OCI-LY3 (cell line): ENCODE results near the gene HSD3B1.

Source experiments
- H2AFZ ChIP-seq: fragments of 200-600, 300-600 bp; shearing (Covaris generic); 2 replicates; pipeline ENCODE4 v1.6.0; 2014; ENCODE audit warnings: antibody characterized with exemption, low read depth, low read length
- H3K27ac ChIP-seq: fragments of 200-600, 300-600 bp; sonication (generic); 2 replicates; pipeline ENCODE4 v1.5.1; 2014; ENCODE audit warnings: mild to moderate bottlenecking, low read length, moderate library complexity, mixed read lengths
- H3K27me3 ChIP-seq: fragments of 200-600, 300-600 bp; sonication (generic); 2 replicates; pipeline ENCODE4 v1.6.1; 2014; ENCODE audit warnings: low read depth, low read length, mixed read lengths
- H3K36me3 ChIP-seq: fragments of 200-600, 300-600 bp; sonication (generic); replicated peaks from 2 replicates; pipeline ENCODE3; 2014; ENCODE audit warnings: low read depth, low read length, mixed read lengths
- H3K4me1 ChIP-seq: fragments of 300-600, 200-600 bp; sonication (generic); 2 replicates; pipeline ENCODE4 v1.6.1; 2014; ENCODE audit warnings: low read length, mixed read lengths
- H3K4me2 ChIP-seq: fragments of 200-600, 300-600 bp; sonication (generic); 2 replicates; pipeline ENCODE4 v1.6.1; 2014; ENCODE audit warnings: low read length, mixed read lengths
- H3K4me3 ChIP-seq: fragments of 300-600, 200-600 bp; sonication (generic); 2 replicates; pipeline ENCODE4 v1.5.1; 2014; ENCODE audit warnings: antibody characterized with exemption, mild to moderate bottlenecking, low read length, moderate library complexity
- H3K79me2 ChIP-seq: fragments of 300-600, 200-600 bp; shearing (Covaris generic); 2 replicates; pipeline ENCODE4 v1.6.1; 2014; ENCODE audit warnings: mild to moderate bottlenecking, low read length, mixed read lengths
- H3K9ac ChIP-seq: fragments of 300-600, 200-600 bp; shearing (Covaris generic); 2 replicates; pipeline ENCODE4 v1.6.0; 2014; ENCODE audit warnings: mild to moderate bottlenecking, low read length, moderate library complexity
- H3K9me3 ChIP-seq: fragments of 200-600, 300-600 bp; shearing (Covaris generic); 2 replicates; pipeline ENCODE4 v1.6.1; 2014; ENCODE audit warnings: low read length, mixed read lengths; ENCODE audit not compliant: insufficient read depth
- H4K20me1 ChIP-seq: fragments of 200-600, 300-600 bp; sonication (generic); 2 replicates; pipeline ENCODE4 v1.6.1; 2016; ENCODE audit warnings: low read length, mixed read lengths; ENCODE audit not compliant: insufficient read depth
- EZH2phosphoT487 ChIP-seq: fragments of 200-600 bp; shearing (Covaris generic); IDR thresholded peaks from 2 replicates; pipeline ENCODE4 v1.6.1; 2018; ENCODE audit warnings: antibody characterized with exemption, mixed run types, low read depth
- TF ChIP-seq, protein P1 (sequence below): fragments of 200-600, 300-600 bp; sonication (generic); IDR thresholded peaks from 2 replicates; pipeline ENCODE4 v1.5.1; 2014; ENCODE audit warnings: antibody characterized with exemption, low read length, low read depth

Gene HSD3B1

DNA sequence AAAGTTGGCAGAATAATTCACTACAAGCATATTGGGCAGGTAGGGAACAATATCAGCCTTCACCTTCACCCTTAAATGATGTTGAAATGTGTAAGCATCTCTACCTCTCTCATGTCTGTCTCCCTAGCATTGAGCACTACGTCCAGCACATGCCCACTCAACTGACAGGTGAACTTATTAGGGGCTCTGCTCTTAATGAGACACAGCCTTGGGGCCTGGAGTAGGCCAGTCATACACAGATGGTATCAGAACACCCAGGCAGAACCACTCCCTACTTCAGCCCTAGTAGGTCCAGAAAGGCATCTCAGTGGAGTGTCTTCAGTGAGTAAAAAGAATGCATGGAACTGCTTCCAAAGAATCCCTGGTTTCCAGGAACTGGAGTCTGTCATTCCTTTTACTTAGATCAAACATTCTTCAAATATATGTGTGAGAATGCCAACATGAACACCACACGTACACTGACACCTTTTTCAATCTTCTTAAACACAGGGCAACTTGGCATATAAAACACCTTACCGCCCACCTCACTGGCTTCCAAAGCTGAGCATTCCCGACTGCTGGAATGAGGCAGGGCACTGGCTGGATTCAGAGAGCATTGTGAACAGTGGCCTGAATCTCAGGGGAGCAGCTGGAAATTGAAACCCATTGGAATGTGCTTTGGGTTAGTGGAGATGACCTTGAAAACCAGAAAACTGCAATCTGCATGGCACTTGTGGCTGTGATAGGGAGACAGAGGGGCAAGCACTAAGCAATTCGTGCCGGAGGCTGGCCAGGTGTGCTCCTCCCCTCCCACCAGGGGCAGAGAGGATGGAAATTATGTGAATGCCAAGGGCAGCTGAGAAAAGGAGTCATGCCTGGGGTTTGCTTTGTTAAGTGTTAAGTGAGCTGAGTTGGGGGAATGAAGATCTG lies 24.2 kb upstream of the HSD3B1 start:
- H3K27me3 ChIP-seq: no peaks in the 10 kb centered on the region

DNA sequence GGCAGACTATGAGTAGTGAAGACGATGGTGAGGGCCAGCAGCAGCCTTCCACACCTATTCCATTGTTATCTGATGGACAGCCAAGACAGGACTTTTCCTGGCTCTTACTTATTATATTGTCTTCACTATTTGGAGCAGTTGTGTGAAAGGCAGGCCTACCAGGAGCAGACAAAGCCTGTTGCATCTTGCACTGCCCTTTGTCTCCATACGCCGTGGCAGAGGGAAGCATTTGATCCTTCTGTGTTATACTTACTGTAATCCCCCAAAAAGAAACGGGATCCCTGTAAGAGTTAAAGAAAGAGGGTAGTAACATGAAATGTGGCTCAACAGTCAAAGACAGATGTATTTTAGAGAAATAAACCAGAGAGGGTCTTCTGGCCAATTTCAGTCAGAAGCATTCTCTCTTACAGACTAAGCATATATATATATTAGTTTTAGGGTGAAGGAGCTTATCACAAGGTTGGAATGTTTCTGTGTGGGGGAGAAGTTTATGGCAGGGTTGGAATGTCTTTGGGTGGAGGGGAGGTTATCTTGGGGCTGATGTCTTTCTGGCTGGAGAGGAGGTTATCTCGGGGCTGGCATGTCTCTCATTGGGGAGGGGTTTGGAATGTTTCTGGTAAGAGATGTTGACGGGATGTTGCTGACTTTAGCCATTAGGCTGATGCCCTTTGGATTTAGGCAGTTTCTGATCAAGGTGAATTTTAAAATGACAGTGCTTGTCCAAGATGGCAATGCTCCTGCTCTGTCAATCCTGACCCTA lies 23.4 kb upstream of the HSD3B1 start:
- no peaks in the 10 kb centered on the region for H3K4me1 ChIP-seq
- no peak overlapping the region for H2AFZ ChIP-seq
- no peak overlapping the region for H3K4me3 ChIP-seq
- no peaks in the 10 kb centered on the region for H3K27me3 ChIP-seq
- H3K79me2 ChIP-seq: no peaks in the 10 kb centered on the region
- no peak overlapping the region for H3K27ac ChIP-seq
- H3K36me3 ChIP-seq: no peaks in the 10 kb centered on the region
- H3K9me3 ChIP-seq: no peaks in the 10 kb centered on the region
- H4K20me1 ChIP-seq: no peaks in the 10 kb centered on the region
- TF ChIP-seq EZH2phosphoT487: no peak
- TF ChIP-seq, protein P1, sequence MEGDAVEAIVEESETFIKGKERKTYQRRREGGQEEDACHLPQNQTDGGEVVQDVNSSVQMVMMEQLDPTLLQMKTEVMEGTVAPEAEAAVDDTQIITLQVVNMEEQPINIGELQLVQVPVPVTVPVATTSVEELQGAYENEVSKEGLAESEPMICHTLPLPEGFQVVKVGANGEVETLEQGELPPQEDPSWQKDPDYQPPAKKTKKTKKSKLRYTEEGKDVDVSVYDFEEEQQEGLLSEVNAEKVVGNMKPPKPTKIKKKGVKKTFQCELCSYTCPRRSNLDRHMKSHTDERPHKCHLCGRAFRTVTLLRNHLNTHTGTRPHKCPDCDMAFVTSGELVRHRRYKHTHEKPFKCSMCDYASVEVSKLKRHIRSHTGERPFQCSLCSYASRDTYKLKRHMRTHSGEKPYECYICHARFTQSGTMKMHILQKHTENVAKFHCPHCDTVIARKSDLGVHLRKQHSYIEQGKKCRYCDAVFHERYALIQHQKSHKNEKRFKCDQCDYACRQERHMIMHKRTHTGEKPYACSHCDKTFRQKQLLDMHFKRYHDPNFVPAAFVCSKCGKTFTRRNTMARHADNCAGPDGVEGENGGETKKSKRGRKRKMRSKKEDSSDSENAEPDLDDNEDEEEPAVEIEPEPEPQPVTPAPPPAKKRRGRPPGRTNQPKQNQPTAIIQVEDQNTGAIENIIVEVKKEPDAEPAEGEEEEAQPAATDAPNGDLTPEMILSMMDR: no peak
- no peak overlapping the region for H3K9ac ChIP-seq
- H3K4me2 ChIP-seq: no peak overlapping the region

More for the DNA sequence above, 24.2 kb upstream of the HSD3B1 start:
- Histone ChIP-seq H3K9ac (no peak overlapping the region), H3K4me3 (no peak overlapping the region), H3K9me3 (no peaks in the 10 kb centered on the region), H3K27ac (no peak overlapping the region), H3K36me3 (no peaks in the 10 kb centered on the region), H2AFZ (no peak overlapping the region), H3K4me1 (no peaks in the 10 kb centered on the region), H4K20me1 (no peaks in the 10 kb centered on the region), H3K79me2 (no peaks in the 10 kb centered on the region), H3K4me2 (no peak overlapping the region)
- TF ChIP-seq, protein P1: no peak
- no peak for TF ChIP-seq EZH2phosphoT487

DNA sequence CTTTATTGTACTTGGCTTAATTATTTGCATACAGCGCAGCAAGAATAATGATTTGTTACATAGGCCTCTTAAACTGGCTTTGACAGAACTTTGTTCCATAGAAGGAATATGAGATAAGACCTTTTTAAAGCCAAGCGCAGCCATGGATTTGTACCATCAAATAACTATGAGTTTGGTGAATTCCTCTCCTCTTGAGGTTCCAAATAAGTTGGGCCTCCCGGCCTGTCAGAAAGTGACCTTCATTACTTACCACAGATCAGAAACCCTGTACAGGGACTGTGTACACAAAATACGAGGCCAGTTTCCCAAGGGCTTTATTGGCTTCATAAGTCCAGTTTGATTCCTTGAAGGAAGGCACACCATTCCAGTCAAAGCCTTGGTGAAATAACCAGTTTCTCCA lies 21.8 kb upstream of the HSD3B1 start:
- no peak overlapping the region for H3K27ac ChIP-seq
- no peak overlapping the region for H2AFZ ChIP-seq
- no peak overlapping the region for H3K9ac ChIP-seq

More for the DNA sequence above, 21.8 kb upstream of the HSD3B1 start:
- no peaks in the 10 kb centered on the region for H4K20me1 ChIP-seq
- H3K36me3 ChIP-seq: no peaks in the 10 kb centered on the region
- H3K4me2 ChIP-seq: no peak overlapping the region
- H3K4me1 ChIP-seq: no peaks in the 10 kb centered on the region
- TF ChIP-seq EZH2phosphoT487: no peak
- TF ChIP-seq, protein P1: no peak
- no peaks in the 10 kb centered on the region; the same call in 1 of the 2 replicates for H3K27me3 ChIP-seq
- no peaks in the 10 kb centered on the region for H3K9me3 ChIP-seq
- H3K4me3 ChIP-seq: no peak overlapping the region
- no peaks in the 10 kb centered on the region for H3K79me2 ChIP-seq
